Smooth muscle cell (in vitro differentiated cells): Measurements from ENCODE around the gene AFF1. TPM values are rescaled to one million over a fixed set of nuclear protein-coding genes. Genes with fewer than 3 reads are reported as not detected.

ENCODE experiments used
- DNase-seq: peaks from one replicate; lab custom pipeline; 2025; ENCODE audit not compliant: unreplicated experiment; lab: John Stamatoyannopoulos, UW
- H2AFZ ChIP-seq: fragments of 200-600 bp; sonication (generic); 2 replicates; pipeline ENCODE4 v1.6.0; 2016; ENCODE audit warnings: antibody characterized with exemption, low read depth, mild to moderate bottlenecking
- H3F3A ChIP-seq: fragments of 200-600 bp; sonication (generic); 2 replicates; pipeline ENCODE4 v1.6.0; 2017; ENCODE audit warnings: antibody characterized with exemption, low read depth
- H3K27ac ChIP-seq: fragments of 200-600 bp; sonication (generic); 2 replicates; pipeline ENCODE4 v1.5.1; 2016; ENCODE audit warnings: low read depth, mild to moderate bottlenecking
- H3K27me3 ChIP-seq: fragments of 200-600 bp; sonication (generic); 2 replicates; pipeline ENCODE4 v1.6.1; 2016; ENCODE audit warnings: low read depth, mild to moderate bottlenecking
- H3K36me3 ChIP-seq: fragments of 200-600 bp; sonication (generic); 2 replicates; pipeline ENCODE4 v1.5.1; 2016; ENCODE audit warnings: low read depth
- H3K4me1 ChIP-seq: fragments of 200-600 bp; sonication (generic); 2 replicates; pipeline ENCODE4 v1.5.1; 2016; ENCODE audit warnings: low read depth
- H3K4me2 ChIP-seq: fragments of 200-600 bp; sonication (generic); 2 replicates; pipeline ENCODE4 v1.6.0; 2016; ENCODE audit warnings: mild to moderate bottlenecking
- H3K4me3 ChIP-seq: fragments of 200-600 bp; sonication (generic); 2 replicates; pipeline ENCODE4 v1.5.1; 2016; ENCODE audit warnings: mild to moderate bottlenecking
- H3K79me2 ChIP-seq: fragments of 200-600 bp; sonication (generic); 2 replicates; pipeline ENCODE4 v1.6.0; 2016; ENCODE audit warnings: low read depth, mild to moderate bottlenecking
- H3K9ac ChIP-seq: fragments of 200-600 bp; sonication (generic); 2 replicates; pipeline ENCODE4 v1.6.0; 2016; ENCODE audit warnings: low read depth
- H3K9me3 ChIP-seq: fragments of 200-600 bp; sonication (generic); replicated peaks from 2 replicates; pipeline ENCODE4 v1.5.1; 2016; ENCODE audit warnings: low read depth
- H4K20me1 ChIP-seq: fragments of 200-600 bp; sonication (generic); 2 replicates; pipeline ENCODE4 v1.6.0; 2016; ENCODE audit warnings: low read depth
- CTCF ChIP-seq: fragments of 200-600 bp; sonication (generic); IDR thresholded peaks from 2 replicates; pipeline ENCODE4 v1.5.1; 2017; ENCODE audit warnings: borderline replicate concordance, mild to moderate bottlenecking, antibody characterized with exemption; ENCODE audit not compliant: insufficient read depth, poor library complexity, severe bottlenecking
- WGBS: methylation state at CpG from one replicate; pipeline ENCODE4 v1.1.7; 2016; ENCODE audit warnings: low lambda C conversion rate; 5-methylcytosine and 5-hydroxymethylcytosine counted together
- polyA plus RNA-seq: library from polyadenylated mRNA; unstranded; fragments of >200 nt; fragmentation: Nextera tagmentation; extraction: Ambion mirVana; gene quantifications from 2 replicates; pipeline ENCODE4 v1.2.1, GENCODE V29; 2016
- total RNA-seq: library from RNA; depleted of rRNA; stranded (reverse); fragments of >200 nt; gene quantifications from 2 replicates; pipeline ENCODE4 v1.2.3, GENCODE V29; 2014

AFF1 gene
- total and polyA plus RNA-seq, 2 experiments from 2014 or later = 6.6 to 17.7 TPM

GRCh38 chr4:86926435-86927086 is 8.2 kb upstream of the AFF1 start:
- H3K9me3 ChIP-seq = no peaks in the 10 kb centered on the region
- H3K4me1 ChIP-seq = no peaks in the 10 kb centered on the region
- no peaks in the 10 kb centered on the region for H3K27me3 ChIP-seq
- peak overlapping the region; percentile 63 for H3K27ac ChIP-seq
- H3F3A ChIP-seq = no peaks in the 10 kb centered on the region
- no peak overlapping the region for H3K9ac ChIP-seq
- H3K79me2 ChIP-seq = no peaks in the 10 kb centered on the region
- no peak overlapping the region for H3K4me3 ChIP-seq
- H3K4me2 ChIP-seq = peak overlapping the region; percentile 8
- no peak for TF ChIP-seq CTCF
- DNase-seq = no peak
- 82% methylated on average over 6 of the region's 6 CpGs for WGBS
- no peak overlapping the region for H2AFZ ChIP-seq
- no peaks in the 10 kb centered on the region for H3K36me3 ChIP-seq
- H4K20me1 ChIP-seq = no peaks in the 10 kb centered on the region

GRCh38 chr4:86927843-86928395 is 6.9 kb upstream of the AFF1 start:
- Histone ChIP-seq H3K27me3 (no peaks in the 10 kb centered on the region), H3F3A (no peaks in the 10 kb centered on the region), H3K27ac (peak overlapping the region; percentile 63), H3K4me3 (no peak overlapping the region), H2AFZ (no peak overlapping the region), H3K4me2 (no peak overlapping the region), H3K79me2 (no peaks in the 10 kb centered on the region), H3K9me3 (no peaks in the 10 kb centered on the region), H3K36me3 (no peaks in the 10 kb centered on the region), H4K20me1 (no peaks in the 10 kb centered on the region), H3K4me1 (no peaks in the 10 kb centered on the region), H3K9ac (no peak overlapping the region)
- WGBS = 48% methylated on average over 2 of the region's 2 CpGs
- DNase-seq = no peak
- no peak for TF ChIP-seq CTCF

- H3K9ac ChIP-seq = no peak overlapping the region
- H2AFZ ChIP-seq = no peak overlapping the region
- no peak for TF ChIP-seq CTCF
- DNase-seq = no peak
- H3K27me3 ChIP-seq = no peaks in the 10 kb centered on the region
- H3K4me3 ChIP-seq = no peak overlapping the region
- no peaks in the 10 kb centered on the region for H4K20me1 ChIP-seq
- no peaks in the 10 kb centered on the region for H3K79me2 ChIP-seq
- H3K36me3 ChIP-seq = no peaks in the 10 kb centered on the region
- no peaks in the 10 kb centered on the region for H3K4me1 ChIP-seq
- no peak overlapping the region for H3K4me2 ChIP-seq
- H3F3A ChIP-seq = no peaks in the 10 kb centered on the region
- H3K27ac ChIP-seq = peak overlapping the region; percentile 32
- no peaks in the 10 kb centered on the region for H3K9me3 ChIP-seq
- WGBS = 96% methylated on average over 10 of the region's 10 CpGs
These were observed 6.2 kb upstream of the AFF1 start for GRCh38 chr4:86928400-86929255.
